IMR-90 (cell line): Measurements from ENCODE around the gene LIMCH1. TPM values are rescaled to one million over a fixed set of nuclear protein-coding genes. Genes with fewer than 3 reads are reported as not detected.

Experiments used
- ATAC-seq: fragments of 200-7000 bp; cut with Tn5 transposase; 2 replicates; pipeline ENCODE4 v1.9.1; 2020; ENCODE audit warnings: low read depth, mild to moderate bottlenecking, moderate library complexity
- BruUV-seq: library from RNA; stranded (reverse); fragments of 400-500 nt; replicated peaks from 2 replicates; lab custom pipeline; 2021; lab: Mats Ljungman, UMichigan
- CTCF ChIA-PET: fragments of 300-600 bp; formaldehyde crosslinking; extraction: SDS; loops from one replicate; lab custom pipeline; 2021; ENCODE audit warnings: antibody characterized with exemption; lab: Yijun Ruan, JAX
- POLR2A ChIA-PET: fragments of 300-600 bp; sonication (Branson Sonifier 250); formaldehyde crosslinking; loops from one replicate; lab custom pipeline; 2022; ENCODE audit warnings: antibody characterized with exemption; ENCODE audit not compliant: unreplicated experiment; lab: Charles Lee
- DNase-seq: peaks from one replicate; pipeline ENCODE4 v3.0.0; 2013
- H2AFZ ChIP-seq: replicated peaks from 2 replicates; pipeline ENCODE3; 2013; ENCODE audit warnings: low read length, mild to moderate bottlenecking; ENCODE audit not compliant: poor library complexity
- H2AK5ac ChIP-seq: 2 replicates; pipeline ENCODE4 v1.6.1; 2013; ENCODE audit warnings: low read depth, low read length, inconsistent platforms
- H2AK9ac ChIP-seq: replicated peaks from 2 replicates; pipeline ENCODE3; 2013; ENCODE audit warnings: mild to moderate bottlenecking, low read depth, low read length, moderate library complexity; ENCODE audit not compliant: poor library complexity
- H2BK120ac ChIP-seq: 2 replicates; pipeline ENCODE4 v1.6.1; 2013; ENCODE audit warnings: low read depth, low read length, inconsistent platforms
- H2BK15ac ChIP-seq: 3 replicates; pipeline ENCODE4 v1.6.1; 2013; ENCODE audit warnings: low read depth, low read length, inconsistent platforms
- H2BK20ac ChIP-seq: 2 replicates; pipeline ENCODE4 v1.6.1; 2013; ENCODE audit warnings: low read depth, mild to moderate bottlenecking, inconsistent platforms, low read length, moderate library complexity
- H2BK5ac ChIP-seq: 2 replicates; pipeline ENCODE4 v1.6.1; 2013; ENCODE audit warnings: mild to moderate bottlenecking, low read depth, low read length, inconsistent platforms; ENCODE audit not compliant: poor library complexity, severe bottlenecking
- H3K14ac ChIP-seq: replicated peaks from 2 replicates; pipeline ENCODE4 v1.6.1; 2013; ENCODE audit warnings: low read depth, low read length, inconsistent platforms
- H3K18ac ChIP-seq: 2 replicates; pipeline ENCODE4 v1.6.1; 2013; ENCODE audit warnings: low read depth, low read length, control low read depth
- H3K23ac ChIP-seq: 2 replicates; pipeline ENCODE4 v1.6.1; 2013; ENCODE audit warnings: low read depth, low read length, inconsistent platforms
- H3K27ac ChIP-seq: 2 replicates; pipeline ENCODE4 v1.5.1; 2013; ENCODE audit warnings: mild to moderate bottlenecking, control low read depth, low read length; ENCODE audit not compliant: insufficient read depth
- H3K27me3 ChIP-seq: 2 replicates; pipeline ENCODE4 v1.6.1; 2013; ENCODE audit warnings: low read length; ENCODE audit not compliant: control insufficient read depth, insufficient read depth
- H3K36me3 ChIP-seq: 2 replicates; pipeline ENCODE4 v1.6.1; 2013; ENCODE audit warnings: low read length, mixed read lengths; ENCODE audit not compliant: control insufficient read depth, insufficient read depth
- H3K4ac ChIP-seq: 2 replicates; pipeline ENCODE4 v1.6.1; 2013; ENCODE audit warnings: low read depth, low read length, inconsistent platforms
- H3K4me1 ChIP-seq: 2 replicates; pipeline ENCODE4 v1.6.1; 2013; ENCODE audit warnings: low read length, mixed read lengths; ENCODE audit not compliant: control insufficient read depth, insufficient read depth
- H3K4me2 ChIP-seq: 2 replicates; pipeline ENCODE4 v1.6.1; 2013; ENCODE audit warnings: low read depth, mild to moderate bottlenecking, control low read depth, low read length, moderate library complexity
- H3K4me3 ChIP-seq: 2 replicates; pipeline ENCODE4 v1.5.1; 2013; ENCODE audit warnings: low read depth, mild to moderate bottlenecking, control low read depth, low read length, moderate library complexity; ENCODE audit not compliant: insufficient read depth
- H3K56ac ChIP-seq: 2 replicates; pipeline ENCODE4 v1.6.1; 2013; ENCODE audit warnings: low read length, inconsistent platforms; ENCODE audit not compliant: insufficient read depth; ENCODE audit errors: extremely low read depth
- H3K79me1 ChIP-seq, 2 experiments: 2 replicates each; pipeline ENCODE4 v1.6.1; 2013; ENCODE audit warnings: low read length in 2 of 2, inconsistent platforms in 1 of 2, low read depth in 1 of 2
- H3K9ac ChIP-seq: 2 replicates; pipeline ENCODE4 v1.6.1; 2013; ENCODE audit warnings: low read depth, low read length, control low read depth
- H3K9me1 ChIP-seq: 2 replicates; pipeline ENCODE4 v1.6.1; 2013; ENCODE audit warnings: low read length, inconsistent platforms; ENCODE audit not compliant: insufficient read depth
- H3K9me3 ChIP-seq: 2 replicates; pipeline ENCODE4 v1.6.1; 2013; ENCODE audit warnings: low read length; ENCODE audit not compliant: control insufficient read depth, insufficient read depth
- H4K20me1 ChIP-seq: 2 replicates; pipeline ENCODE4 v1.6.1; 2013; ENCODE audit warnings: low read length, inconsistent platforms; ENCODE audit not compliant: insufficient read depth
- H4K5ac ChIP-seq: 2 replicates; pipeline ENCODE4 v1.6.1; 2013; ENCODE audit warnings: mild to moderate bottlenecking, low read depth, low read length, control low read depth
- H4K8ac ChIP-seq, 2 experiments: 2 replicates each; pipeline ENCODE4 v1.6.1; 2013; ENCODE audit warnings: low read depth in 2 of 2, low read length in 2 of 2, control low read depth in 1 of 2, inconsistent platforms in 1 of 2
- H4K91ac ChIP-seq: 2 replicates; pipeline ENCODE4 v1.6.1; 2013; ENCODE audit warnings: low read depth, low read length, inconsistent platforms; ENCODE audit not compliant: insufficient read depth
- BHLHE40 ChIP-seq: fragments of 150-350 bp; IDR thresholded peaks from 2 replicates; pipeline ENCODE4 v1.6.1; 2016; ENCODE audit warnings: mild to moderate bottlenecking, low read depth, low read length
- CEBPB ChIP-seq: IDR thresholded peaks from 2 replicates; pipeline ENCODE4 v1.6.1; 2012; ENCODE audit warnings: low read depth, low read length, improper control_type of control experiment
- CHD1 ChIP-seq: IDR thresholded peaks from 2 replicates; pipeline ENCODE4 v1.6.1; 2012; ENCODE audit warnings: low read depth, low read length, improper control_type of control experiment
- FOS ChIP-seq: fragments of 150-350 bp; IDR thresholded peaks from 2 replicates; pipeline ENCODE4 v1.6.1; 2016; ENCODE audit warnings: low read depth, low read length
- MAFK ChIP-seq: IDR thresholded peaks from 2 replicates; pipeline ENCODE4 v1.6.1; 2012; ENCODE audit warnings: low read depth, low read length, improper control_type of control experiment
- MAZ ChIP-seq: IDR thresholded peaks from 2 replicates; pipeline ENCODE4 v1.6.1; 2012; ENCODE audit warnings: low read depth, mild to moderate bottlenecking, low read length, improper control_type of control experiment, moderate library complexity, borderline replicate concordance
- MXI1 ChIP-seq: IDR thresholded peaks from 2 replicates; pipeline ENCODE4 v1.6.1; 2012; ENCODE audit warnings: low read depth, mild to moderate bottlenecking, low read length, moderate library complexity, borderline replicate concordance
- NFE2L2 ChIP-seq: fragments of 150-350 bp; IDR thresholded peaks from 2 replicates; pipeline ENCODE4 v1.6.1; 2016; ENCODE audit warnings: low read depth, mild to moderate bottlenecking, low read length
- RAD21 ChIP-seq: IDR thresholded peaks from 2 replicates; pipeline ENCODE4 v1.6.1; 2012; ENCODE audit warnings: low read length, improper control_type of control experiment
- RCOR1 ChIP-seq: IDR thresholded peaks from 2 replicates; pipeline ENCODE4 v1.6.1; 2012; ENCODE audit warnings: mild to moderate bottlenecking, low read length, improper control_type of control experiment; ENCODE audit not compliant: insufficient replicate concordance
- RFX5 ChIP-seq: IDR thresholded peaks from 2 replicates; pipeline ENCODE4 v1.8.0; 2012; ENCODE audit warnings: low read depth, mild to moderate bottlenecking, low read length, moderate library complexity
- SMC3 ChIP-seq: fragments of 150-350 bp; IDR thresholded peaks from 2 replicates; pipeline ENCODE4 v1.6.1; 2016; ENCODE audit warnings: low read depth, mild to moderate bottlenecking, antibody characterized with exemption, low read length, moderate library complexity
- WGBS, 2 experiments: methylation state at CpG; one replicate each; pipeline versions ENCODE4 v1.1.5 to v1.1.7; 2013; ENCODE audit warnings: missing lambda C conversion rate in 2 of 2; ENCODE audit not compliant: insufficient read length in 1 of 2; ENCODE audit errors: extremely low coverage in 2 of 2; 5-methylcytosine and 5-hydroxymethylcytosine counted together
- dilution Hi-C: fragments of 300-500 bp; cut with HindIII; formaldehyde crosslinking; loops from one replicate; pipeline ENCODE4 v1.14.3; 2018; ENCODE audit warnings: low sequenced_read_pairs; ENCODE audit not compliant: unreplicated experiment
- in situ Hi-C: fragments of 300-500 bp; cut with MboI; formaldehyde crosslinking; loops from 3 replicates; pipeline ENCODE4 v1.14.3; 2019; ENCODE audit warnings: low sequenced_read_pairs, inconsistent platforms, mixed read lengths
- intact Hi-C: fragments of 100-400 bp; cut with micrococcal nuclease; formaldehyde crosslinking; loops from 2 replicates; pipeline ENCODE4 v1.10.0; 2022
- polyA plus RNA-seq, 3 experiments: library from polyadenylated mRNA; depleted of rRNA; stranded (reverse); fragments of >200 nt; gene quantifications; 2 replicates each; pipeline ENCODE4 v1.2.3, GENCODE V29; 2012; ENCODE audit warnings: low replicate concordance in 1 of 3
- total RNA-seq: library from RNA; depleted of rRNA; stranded (reverse); fragments of >200 nt; gene quantifications from 2 replicates; pipeline ENCODE4 v1.2.3, GENCODE V29; 2012
- TF ChIP-seq, protein P1 (sequence below): fragments of 150-350 bp; IDR thresholded peaks from 2 replicates; pipeline ENCODE4 v1.6.1; 2016; ENCODE audit warnings: low read depth, mild to moderate bottlenecking, low read length, moderate library complexity, borderline replicate concordance
- TF ChIP-seq, protein P2 (sequence below): conservative IDR thresholded peaks from 2 replicates; pipeline ENCODE4 v1.5.1; 2012; ENCODE audit warnings: mild to moderate bottlenecking, low read depth, low read length, improper control_type of control experiment
- TF ChIP-seq, protein P3 (sequence below): fragments of 150-350 bp; IDR thresholded peaks from 2 replicates; pipeline ENCODE4 v1.6.1; 2017; ENCODE audit warnings: mild to moderate bottlenecking, antibody characterized with exemption, low read length, low read depth

The LIMCH1 gene
- total and polyA plus RNA-seq, 2 of the 4 experiments (the other 2 are of a cell fraction), result 0.89 to 2.9 TPM

DNA sequence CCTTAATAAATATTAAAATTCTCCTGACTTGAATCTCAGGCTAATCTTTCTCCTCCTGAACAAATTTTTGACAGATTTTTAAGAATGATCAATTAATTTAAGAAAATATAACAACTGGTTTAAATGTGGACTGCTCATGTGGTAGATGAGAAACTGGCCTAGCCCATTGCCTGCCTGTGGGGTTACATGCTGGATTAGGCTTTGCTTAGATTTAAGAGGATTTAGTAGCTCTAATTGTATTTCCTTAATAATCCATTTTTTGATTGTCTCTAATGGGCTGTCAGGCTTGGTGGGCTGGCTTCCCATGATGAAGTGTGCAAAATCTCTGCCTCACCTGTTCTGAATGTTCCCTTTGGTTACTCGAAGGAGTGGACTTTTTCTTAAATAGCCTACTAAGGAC, 27.8 kb upstream of the LIMCH1 start:
- no peak overlapping the region for H4K5ac ChIP-seq
- no peaks in the 10 kb centered on the region for H3K27me3 ChIP-seq
- H4K91ac ChIP-seq, result no peak overlapping the region
- no peak overlapping the region for H3K4ac ChIP-seq
- H3K4me1 ChIP-seq, result peaks cover 2% of the 10 kb centered on the region; the same call in 1 of the 2 replicates
- H2AK5ac ChIP-seq, result no peak overlapping the region
- H2AFZ ChIP-seq, result no peak overlapping the region
- no peak overlapping the region for H2AK9ac ChIP-seq
- H3K79me1 ChIP-seq, result no peaks in the 10 kb centered on the region
- H3K9me3 ChIP-seq, result no peaks in the 10 kb centered on the region
- H2BK120ac ChIP-seq, result no peak overlapping the region
- H3K23ac ChIP-seq, result no peak overlapping the region
- dilution Hi-C loops, result no loop called here
- TF ChIP-seq CHD1, result no peak
- no peak for TF ChIP-seq NFE2L2
- TF ChIP-seq FOS, result no peak
- TF ChIP-seq, protein P1, sequence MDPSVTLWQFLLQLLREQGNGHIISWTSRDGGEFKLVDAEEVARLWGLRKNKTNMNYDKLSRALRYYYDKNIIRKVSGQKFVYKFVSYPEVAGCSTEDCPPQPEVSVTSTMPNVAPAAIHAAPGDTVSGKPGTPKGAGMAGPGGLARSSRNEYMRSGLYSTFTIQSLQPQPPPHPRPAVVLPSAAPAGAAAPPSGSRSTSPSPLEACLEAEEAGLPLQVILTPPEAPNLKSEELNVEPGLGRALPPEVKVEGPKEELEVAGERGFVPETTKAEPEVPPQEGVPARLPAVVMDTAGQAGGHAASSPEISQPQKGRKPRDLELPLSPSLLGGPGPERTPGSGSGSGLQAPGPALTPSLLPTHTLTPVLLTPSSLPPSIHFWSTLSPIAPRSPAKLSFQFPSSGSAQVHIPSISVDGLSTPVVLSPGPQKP, result no peak
- TF ChIP-seq RCOR1, result no peak
- TF ChIP-seq, protein P2, sequence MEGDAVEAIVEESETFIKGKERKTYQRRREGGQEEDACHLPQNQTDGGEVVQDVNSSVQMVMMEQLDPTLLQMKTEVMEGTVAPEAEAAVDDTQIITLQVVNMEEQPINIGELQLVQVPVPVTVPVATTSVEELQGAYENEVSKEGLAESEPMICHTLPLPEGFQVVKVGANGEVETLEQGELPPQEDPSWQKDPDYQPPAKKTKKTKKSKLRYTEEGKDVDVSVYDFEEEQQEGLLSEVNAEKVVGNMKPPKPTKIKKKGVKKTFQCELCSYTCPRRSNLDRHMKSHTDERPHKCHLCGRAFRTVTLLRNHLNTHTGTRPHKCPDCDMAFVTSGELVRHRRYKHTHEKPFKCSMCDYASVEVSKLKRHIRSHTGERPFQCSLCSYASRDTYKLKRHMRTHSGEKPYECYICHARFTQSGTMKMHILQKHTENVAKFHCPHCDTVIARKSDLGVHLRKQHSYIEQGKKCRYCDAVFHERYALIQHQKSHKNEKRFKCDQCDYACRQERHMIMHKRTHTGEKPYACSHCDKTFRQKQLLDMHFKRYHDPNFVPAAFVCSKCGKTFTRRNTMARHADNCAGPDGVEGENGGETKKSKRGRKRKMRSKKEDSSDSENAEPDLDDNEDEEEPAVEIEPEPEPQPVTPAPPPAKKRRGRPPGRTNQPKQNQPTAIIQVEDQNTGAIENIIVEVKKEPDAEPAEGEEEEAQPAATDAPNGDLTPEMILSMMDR, result no peak
- TF ChIP-seq MXI1, result no peak
- no peak for TF ChIP-seq BHLHE40
- TF ChIP-seq MAZ, result no peak
- TF ChIP-seq SMC3, result no peak
- no peak for TF ChIP-seq RAD21
- TF ChIP-seq CEBPB, result no peak
- TF ChIP-seq MAFK, result no peak
- TF ChIP-seq, protein P3, sequence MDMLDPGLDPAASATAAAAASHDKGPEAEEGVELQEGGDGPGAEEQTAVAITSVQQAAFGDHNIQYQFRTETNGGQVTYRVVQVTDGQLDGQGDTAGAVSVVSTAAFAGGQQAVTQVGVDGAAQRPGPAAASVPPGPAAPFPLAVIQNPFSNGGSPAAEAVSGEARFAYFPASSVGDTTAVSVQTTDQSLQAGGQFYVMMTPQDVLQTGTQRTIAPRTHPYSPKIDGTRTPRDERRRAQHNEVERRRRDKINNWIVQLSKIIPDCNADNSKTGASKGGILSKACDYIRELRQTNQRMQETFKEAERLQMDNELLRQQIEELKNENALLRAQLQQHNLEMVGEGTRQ, result no peak
- no peak for TF ChIP-seq RFX5
- no peak overlapping the region for H3K9ac ChIP-seq
- no peaks in the 10 kb centered on the region for H3K36me3 ChIP-seq
- no peak overlapping the region for H3K56ac ChIP-seq
- no peaks in the 10 kb centered on the region for H4K20me1 ChIP-seq
- no peak overlapping the region for H2BK20ac ChIP-seq
- H2BK5ac ChIP-seq, result no peak overlapping the region
- no peak overlapping the region for H3K4me3 ChIP-seq
- ChIA-PET POLR2A (no interaction called here), CTCF (no interaction called here)
- WGBS, 2 experiments, result no CpG with 5 or more reads among the region's 1 CpG
- H3K9me1 ChIP-seq, result no peaks in the 10 kb centered on the region
- no TSS peak for BruUV-seq
- H3K14ac ChIP-seq, result no peak overlapping the region
- DNase-seq (no peak), ATAC-seq (no peak)
- H3K18ac ChIP-seq, result no peak overlapping the region
- H3K27ac ChIP-seq, result no peak overlapping the region
- H2BK15ac ChIP-seq, result no peak overlapping the region
- in situ Hi-C loops, result no loop called here
- no peak overlapping the region for H4K8ac ChIP-seq
- H3K4me2 ChIP-seq, result no peak overlapping the region
- intact Hi-C loops, result no loop called here
